ENCODE data around the gene DNM3.

DNM3 gene

DNA sequence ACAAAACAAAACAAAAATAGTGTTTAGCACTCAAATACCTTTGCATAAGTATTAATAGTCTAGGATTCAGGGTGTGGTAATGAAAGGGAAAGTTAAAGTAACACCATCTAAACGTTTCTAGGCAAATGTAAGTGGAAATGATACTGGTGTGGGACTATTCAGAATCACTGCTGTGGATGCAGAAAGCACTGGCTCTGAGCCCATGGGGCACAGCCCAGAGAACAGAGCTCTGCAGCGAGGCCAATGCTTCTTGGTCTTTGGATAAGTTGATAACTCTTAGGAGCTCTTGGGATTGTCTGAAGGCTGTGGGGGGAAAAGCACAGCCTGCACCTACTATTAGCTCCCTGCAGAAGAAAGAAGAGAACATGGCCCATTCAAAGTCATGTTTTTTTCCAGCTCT is 21.4 kb upstream of the DNM3 start:
- DNase-seq = no peak

DNA sequence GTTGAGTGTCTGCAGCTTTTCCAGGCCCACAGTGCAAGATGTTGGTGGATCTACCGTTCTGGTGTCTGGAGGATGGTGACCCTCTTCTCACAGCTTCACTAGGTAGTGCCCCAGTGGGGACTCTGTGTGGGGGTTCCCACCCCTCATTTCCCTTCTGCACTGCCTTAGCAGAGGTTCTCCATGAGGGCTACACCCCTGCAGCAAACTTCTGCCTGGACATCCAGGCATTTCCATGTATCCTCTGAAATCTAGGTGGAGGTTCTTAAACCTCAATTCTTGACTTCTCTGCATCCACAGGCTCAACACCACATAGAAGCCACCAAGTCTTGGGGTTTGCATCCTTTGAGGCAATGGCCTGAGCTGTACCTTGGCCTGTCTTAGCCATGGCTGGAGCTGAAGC is 14.3 kb upstream of the DNM3 start:
- DNase-seq = no peak

GRCh38 chr1:171828794-171829193 is 12.5 kb upstream of the DNM3 start:
- no peak for DNase-seq

DNA sequence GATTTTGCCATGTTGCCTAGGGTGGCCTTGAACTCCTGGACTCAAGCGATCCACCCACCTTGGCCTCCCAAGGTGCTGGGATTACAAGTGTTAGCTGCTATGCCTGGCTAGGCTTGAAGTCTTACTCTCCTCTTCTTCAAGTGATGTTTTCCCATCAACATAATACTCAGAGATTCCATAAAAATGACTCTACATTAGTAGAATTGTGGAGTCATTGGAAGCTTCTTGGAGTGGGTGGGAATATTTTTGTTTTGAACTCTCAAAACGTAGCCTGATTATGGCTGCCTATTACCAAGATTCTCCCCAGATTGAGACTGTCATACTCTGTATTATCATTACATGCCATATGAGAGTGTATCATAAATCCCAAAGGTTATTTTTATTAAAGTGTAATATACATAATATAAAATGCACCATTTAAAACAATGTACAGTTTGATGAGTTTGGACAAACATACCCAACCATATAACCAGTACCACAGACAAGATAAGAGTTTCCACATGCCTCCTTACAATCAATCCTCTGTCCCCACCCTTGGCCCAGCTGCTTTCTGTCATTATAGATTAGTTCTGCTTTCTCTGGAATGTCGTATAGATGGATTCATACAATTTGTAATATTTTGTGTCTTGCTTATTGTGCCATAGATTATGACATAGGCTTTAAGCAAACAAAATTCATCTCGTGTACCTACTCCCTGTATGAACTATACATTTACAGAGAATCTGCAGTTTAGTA is 8.0 kb upstream of the DNM3 start:
- no peak for DNase-seq

DNA sequence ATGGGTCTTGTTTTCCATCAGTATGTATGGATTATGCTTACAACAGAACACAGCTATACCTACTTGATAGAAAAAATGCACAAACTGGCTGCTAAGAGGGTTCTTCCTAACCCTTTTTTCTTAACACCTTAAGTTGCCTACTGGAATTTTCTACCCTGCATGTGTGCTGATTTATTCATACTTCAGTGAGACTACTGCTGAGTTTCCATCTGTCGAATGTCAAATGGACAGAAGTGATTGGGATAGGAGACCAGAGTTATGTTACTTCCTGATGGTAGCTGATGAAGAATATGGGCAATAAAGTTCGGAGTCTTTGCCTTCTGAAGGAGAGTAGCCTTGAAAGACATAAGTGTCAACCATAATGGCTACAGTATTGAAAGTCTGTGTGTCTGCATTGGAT is 6.5 kb upstream of the DNM3 start:
- no peak for DNase-seq

DNA sequence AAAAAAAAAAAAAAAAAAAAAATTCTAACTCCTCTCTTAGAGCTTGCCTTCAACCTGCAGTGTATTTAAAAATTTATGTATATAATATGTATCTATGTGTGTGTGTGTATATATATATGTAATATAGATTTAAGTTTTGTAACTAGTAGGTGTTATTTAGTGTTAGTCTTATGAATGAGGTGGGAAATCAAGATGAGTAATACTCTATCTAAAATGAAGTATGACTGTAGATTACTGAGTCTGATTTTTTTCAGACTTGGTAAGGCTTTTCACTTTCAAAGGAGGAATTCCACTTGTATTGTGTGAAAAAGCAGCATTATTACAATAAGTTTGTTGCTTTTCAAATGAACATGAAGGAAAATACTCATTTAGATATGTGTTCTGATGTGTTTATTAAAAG is 5.4 kb upstream of the DNM3 start:
- DNase-seq = no peak

GRCh38 chr1:171841931-171842761 is 848 bp downstream of the DNM3 start:
- DNase-seq = no peak

DNA sequence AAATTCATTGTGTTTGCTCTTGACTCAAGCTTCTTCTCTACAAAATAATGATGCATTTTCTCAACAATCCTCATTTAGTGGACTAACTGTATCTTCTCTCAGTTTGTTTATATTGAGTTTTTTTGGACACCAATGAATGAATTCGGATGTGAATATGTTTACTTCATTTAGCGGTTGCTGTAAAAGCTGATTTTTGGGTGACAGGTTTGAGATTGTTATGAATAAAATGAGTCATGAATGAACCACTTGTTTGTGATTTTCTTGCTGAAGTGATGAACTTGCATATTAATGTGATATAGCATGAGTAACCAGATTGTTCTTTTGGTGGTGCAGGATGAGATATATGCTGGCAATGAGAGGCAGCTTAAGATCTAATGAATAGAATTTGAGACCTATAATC is 3.1 kb downstream of the DNM3 start:
- DNase-seq = no peak

DNA sequence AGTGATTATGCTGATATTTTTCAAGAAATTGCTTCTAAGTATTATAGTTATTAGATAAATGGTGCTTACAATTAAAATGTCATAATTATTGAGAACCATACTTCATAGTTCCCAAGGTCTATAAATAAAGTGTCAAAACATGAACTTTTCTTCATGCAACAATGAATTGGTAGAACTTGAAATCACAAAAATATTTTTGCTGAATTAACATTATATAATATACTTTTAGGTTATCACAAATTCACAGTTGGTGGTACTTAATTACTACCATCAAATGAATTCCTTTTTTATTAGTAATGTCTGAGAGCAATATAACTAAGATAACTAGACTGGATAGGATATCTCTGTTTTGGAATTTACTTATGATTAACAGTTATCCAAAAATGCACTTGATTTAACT is 4.7 kb downstream of the DNM3 start:
- no peak for DNase-seq

DNA sequence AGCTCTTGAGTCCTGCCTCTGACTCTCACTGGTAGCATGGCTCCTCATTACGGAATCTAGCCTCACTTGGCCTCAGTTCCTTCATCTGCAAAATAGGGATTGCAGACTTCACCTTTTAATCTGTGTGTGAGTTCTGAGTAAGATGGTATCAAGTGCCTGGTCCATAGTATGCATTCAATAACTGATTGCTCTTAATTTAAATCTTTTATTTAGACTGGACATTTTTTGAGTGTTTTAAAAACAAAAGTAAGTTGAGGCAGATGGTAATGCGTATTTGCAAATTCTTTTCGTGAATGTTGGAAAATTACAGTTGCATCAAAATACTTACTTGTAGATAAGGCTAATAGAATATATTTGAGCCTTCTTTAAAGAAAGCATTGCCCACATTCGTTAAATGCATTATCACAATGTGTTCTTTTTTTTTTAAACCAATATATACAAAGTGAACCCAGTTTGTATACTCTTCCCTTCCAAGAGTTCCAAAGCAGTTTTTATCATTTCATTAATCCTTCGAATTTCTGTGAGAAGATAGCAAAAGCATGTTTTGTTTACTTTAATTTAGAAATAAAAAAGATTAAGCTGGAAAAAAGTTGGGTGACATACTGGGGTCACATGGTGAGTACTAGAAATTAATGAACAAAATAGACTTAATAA is 8.1 kb downstream of the DNM3 start:
- DNase-seq = no peak

DNA sequence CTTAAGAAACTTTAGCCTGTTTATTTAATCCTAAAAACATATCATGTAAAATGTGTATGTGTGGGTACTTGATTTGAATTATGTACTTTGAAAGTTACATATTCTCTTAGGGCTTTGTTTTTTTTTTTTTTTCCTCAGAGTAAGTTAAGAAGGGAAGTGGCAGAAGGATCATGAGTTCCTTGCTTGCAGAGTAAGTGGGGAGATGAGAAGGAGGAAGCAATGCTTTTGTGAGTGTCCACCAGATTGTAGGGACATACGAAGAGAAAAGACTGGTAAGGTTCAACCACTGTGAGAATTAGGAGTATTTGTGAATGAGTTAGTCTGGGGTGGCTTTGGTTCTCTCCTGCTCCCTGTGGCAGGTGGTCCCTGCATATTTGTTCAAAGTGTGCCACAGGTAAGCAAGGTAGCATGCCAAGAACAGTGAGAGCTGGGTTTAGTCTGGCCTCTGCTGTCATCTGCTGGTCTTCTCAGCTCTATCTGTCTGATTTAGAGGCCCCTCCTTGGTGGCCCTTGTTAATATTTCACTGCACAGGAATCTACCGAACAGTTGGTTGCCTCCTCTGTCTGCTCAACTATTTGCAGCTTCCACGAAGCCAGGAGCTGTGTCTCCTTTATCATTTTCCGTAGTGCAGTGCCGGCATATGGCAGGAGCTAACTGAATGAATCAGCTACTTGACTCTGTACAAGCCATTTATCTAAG is 9.5 kb downstream of the DNM3 start:
- DNase-seq = no peak

DNA sequence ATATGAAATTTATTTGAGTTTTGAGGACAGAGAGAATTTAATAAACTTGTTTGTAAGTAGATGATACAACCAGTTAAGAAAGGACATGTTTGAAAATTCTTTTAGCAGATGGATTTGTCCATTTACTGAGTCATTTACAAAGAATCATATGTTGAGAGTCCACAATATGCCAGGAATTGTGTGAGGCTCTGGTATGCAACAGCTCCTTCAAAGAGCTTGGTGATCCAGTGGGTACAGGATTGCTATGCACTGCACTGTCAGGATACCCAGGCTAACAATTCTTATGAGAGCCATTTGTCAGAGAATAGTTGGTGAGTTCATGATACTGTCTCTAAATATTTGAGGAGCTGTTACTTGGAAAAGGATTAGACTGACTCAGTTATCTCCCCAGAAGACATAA is 11.0 kb downstream of the DNM3 start:
- DNase-seq = no peak

GRCh38 chr1:171855381-171855780 is 14.1 kb downstream of the DNM3 start:
- no peak for DNase-seq

DNA sequence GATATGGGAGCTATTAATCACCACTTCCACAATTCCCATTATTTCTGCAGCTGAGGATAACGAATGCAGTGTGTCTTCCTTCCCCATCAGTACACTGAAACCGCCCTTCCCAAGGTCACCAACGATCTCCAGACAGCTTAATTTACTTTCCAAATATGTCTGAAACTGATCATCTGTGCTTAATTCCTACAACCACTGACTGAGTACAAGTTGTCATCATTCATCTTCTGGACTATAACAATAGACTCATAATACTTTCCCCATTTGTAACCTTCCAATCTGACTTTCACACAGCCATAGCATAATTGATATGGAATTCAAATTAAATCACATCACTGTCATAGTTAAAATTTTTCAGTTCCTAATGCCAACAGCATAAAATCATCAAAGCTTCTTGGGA is 17.4 kb downstream of the DNM3 start:
- no peak for DNase-seq

GRCh38 chr1:171860696-171861095 is 19.4 kb downstream of the DNM3 start:
- no peak for DNase-seq

GRCh38 chr1:171863531-171863930 is 22.2 kb downstream of the DNM3 start:
- no peak for DNase-seq

DNA sequence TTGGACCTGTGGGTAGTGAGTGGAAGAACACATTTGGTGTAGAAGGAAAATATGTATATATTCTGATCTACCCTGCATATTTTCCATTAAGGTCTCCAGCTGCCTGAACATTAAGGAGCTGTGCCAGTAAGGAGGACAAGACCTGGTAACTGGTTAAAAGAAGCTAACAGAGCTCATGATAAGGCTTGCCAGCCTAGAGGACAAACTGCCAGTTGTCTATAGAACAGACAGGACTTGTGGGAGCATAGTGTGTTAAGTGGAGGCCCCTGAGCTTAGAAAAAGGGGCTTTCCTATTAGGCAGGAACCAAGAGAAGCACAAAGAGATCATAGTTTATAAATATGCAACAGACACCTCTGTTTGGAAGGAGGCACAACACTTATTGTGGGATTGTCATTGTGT is 23.0 kb downstream of the DNM3 start:
- no peak for DNase-seq

DNA sequence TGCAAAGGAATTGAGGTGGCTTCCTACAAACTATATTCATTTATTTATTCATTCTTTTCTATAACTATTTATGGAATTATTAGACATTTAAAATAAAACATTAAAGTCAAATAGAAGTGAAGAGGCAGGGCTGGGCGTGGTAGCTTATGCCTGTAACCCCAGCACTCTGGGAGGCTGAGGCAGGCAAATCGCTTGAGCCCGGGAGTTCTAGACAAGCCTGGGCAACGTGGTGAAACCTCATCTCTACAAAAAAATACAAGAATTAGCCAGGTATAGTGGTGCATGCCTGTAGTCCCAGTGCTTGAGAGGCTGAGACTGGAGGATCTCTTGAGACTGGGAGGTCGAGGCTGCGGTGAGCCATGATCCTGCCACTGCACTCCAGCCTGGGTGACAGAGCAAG is 23.8 kb downstream of the DNM3 start:
- DNase-seq = no peak

- no peak for DNase-seq
Measured at GRCh38 chr1:171867236-171867635, 25.9 kb downstream of the DNM3 start.

DNA sequence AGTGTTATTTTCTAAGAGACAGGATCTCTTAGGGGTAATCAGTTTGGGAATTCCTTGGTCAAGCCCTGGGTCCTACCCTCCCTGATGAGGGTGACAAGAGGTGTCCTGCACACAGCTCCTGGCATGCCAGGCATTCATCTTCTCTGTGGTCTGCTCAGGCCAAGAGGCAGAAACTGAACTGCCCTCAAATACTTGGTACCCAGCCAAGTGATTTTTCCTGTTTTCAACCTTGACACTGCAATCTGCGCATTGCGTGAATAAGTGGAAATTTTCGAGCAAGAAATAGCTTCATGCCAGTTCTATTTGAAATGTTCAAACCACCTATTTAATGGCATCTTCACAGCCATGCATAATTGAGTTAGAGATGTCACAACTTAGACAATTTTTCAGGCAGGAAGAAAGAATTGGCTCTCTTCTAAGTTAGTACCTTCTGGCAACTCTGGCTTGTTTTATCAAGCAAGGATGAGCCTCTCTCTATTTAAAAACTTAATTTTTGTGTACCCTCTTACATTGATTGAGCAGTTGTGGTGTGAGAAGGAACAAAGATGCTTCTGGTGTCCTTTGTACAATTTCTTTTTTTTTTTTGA is 27.0 kb downstream of the DNM3 start:
- no peak for DNase-seq

- no peak for DNase-seq
Measured at GRCh38 chr1:171869097-171869496, 27.8 kb downstream of the DNM3 start.

DNA sequence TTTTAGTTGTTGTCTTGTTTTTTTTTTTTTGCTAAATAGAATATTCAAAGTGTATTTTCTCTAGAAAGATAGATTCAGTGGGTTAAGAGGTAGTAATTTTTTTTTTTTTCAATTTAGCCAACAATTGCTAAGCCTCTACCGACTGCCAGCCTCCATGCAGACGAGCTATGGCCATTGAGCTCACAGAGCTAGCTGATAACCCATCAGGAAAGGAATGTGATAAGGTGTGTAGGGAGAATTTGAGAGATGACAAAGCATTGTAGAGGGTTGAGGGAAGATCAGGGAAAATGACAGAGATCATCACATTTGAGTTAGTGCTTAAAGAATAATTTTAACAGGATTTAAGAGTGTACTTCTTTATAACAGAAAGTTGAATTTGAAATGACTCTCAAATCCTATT is 30.6 kb downstream of the DNM3 start:
- DNase-seq = no peak

DNA sequence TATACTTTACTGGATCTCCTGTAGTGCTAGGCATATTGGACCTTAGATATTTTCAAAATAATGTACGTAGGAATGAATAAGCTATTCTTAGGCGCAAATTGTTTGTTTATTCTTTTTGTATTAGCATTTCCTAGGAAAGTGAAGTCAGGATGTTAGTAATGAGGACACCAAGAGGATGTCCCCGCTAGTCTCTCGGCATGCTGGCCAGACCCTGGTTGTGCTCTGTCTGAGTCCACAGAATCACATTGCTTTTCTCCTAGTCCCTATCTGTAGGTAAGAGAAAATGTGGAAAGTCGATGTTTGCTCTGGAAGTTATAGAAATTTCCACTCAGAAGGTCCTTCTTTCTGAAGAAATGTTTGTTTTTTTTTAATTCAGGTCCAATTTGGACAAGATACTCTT is 31.1 kb downstream of the DNM3 start:
- no peak for DNase-seq
